ENCODE data around the gene DAB1. TPM values are rescaled to one million over a fixed set of nuclear protein-coding genes. Genes with fewer than 3 reads are reported as not detected.

Gene DAB1
- total RNA-seq, 1 experiment from 2014 or later, result not detected

DNA sequence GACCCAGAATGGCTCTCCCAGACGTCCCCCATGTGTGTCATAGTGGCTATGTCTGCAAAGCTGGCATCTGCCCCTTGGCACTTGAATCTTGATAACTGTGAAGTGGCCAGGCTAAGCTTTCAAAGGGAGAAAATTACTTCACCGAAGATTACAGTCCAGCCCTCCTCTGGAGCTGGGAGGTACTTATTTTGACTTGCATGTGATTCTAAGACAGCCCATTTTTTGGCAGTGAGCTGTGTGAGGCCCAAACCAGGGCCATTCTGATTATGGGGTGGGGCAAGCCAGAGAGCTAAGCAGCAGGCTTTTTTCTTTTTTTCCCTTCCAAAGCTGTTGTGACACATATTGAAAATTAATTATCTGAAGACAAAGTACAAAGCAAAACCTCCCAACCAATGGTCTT is 415.9 kb downstream of the DAB1 start (continued):
- TF ChIP-seq, protein P1, sequence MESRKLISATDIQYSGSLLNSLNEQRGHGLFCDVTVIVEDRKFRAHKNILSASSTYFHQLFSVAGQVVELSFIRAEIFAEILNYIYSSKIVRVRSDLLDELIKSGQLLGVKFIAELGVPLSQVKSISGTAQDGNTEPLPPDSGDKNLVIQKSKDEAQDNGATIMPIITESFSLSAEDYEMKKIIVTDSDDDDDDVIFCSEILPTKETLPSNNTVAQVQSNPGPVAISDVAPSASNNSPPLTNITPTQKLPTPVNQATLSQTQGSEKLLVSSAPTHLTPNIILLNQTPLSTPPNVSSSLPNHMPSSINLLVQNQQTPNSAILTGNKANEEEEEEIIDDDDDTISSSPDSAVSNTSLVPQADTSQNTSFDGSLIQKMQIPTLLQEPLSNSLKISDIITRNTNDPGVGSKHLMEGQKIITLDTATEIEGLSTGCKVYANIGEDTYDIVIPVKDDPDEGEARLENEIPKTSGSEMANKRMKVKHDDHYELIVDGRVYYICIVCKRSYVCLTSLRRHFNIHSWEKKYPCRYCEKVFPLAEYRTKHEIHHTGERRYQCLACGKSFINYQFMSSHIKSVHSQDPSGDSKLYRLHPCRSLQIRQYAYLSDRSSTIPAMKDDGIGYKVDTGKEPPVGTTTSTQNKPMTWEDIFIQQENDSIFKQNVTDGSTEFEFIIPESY (IDR thresholded peaks at IDR 0.05; ENCODE audit: extremely low read depth, insufficient replicate concordance, low read length), result no peak
- TF ChIP-seq CBX3 (IDR thresholded peaks at IDR 0.05; ENCODE audit: low read depth) (no peak), YY1 (IDR thresholded peaks at IDR 0.05; ENCODE audit: extremely low read depth, insufficient replicate concordance, low read depth, low read length) (no peak), ZFX (IDR thresholded peaks at IDR 0.05) (no peak)
- TF ChIP-seq, protein P2, sequence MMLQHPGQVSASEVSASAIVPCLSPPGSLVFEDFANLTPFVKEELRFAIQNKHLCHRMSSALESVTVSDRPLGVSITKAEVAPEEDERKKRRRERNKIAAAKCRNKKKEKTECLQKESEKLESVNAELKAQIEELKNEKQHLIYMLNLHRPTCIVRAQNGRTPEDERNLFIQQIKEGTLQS (IDR thresholded peaks at IDR 0.05), result no peak

DNA sequence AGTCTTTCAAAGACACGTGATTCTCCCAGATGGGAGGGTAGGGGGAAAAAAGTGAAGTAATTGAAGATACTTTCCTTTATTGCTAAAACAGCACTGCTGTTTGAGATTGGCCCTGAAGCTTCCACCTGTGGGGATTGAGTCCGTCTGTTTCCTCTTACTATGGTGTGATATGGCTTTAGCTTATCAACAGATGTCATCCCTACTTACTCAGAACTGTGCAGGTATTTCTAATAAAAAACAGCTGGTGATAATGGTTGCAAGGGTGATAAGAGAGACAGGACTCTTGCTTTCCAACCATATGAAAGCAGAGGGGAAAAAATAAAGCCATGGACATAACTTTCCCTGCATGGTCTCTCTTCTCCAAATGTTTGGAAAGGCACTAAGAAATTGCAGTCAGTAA is 416.4 kb downstream of the DAB1 start:
- Histone ChIP-seq H3K27ac (ENCODE audit: low read depth, low read length) (no peak overlapping the region), H3K9me3 (ENCODE audit: control insufficient read depth in 1 of 2, insufficient read depth in 1 of 2, low read depth in 1 of 2, low read length in 2 of 2) (no peaks in the 10 kb centered on the region), H3K9me2 (ENCODE audit: insufficient read depth) (no peaks in the 10 kb centered on the region), H3K79me2 (ENCODE audit: insufficient read depth, low read length) (no peaks in the 10 kb centered on the region), H3K4me3 (replicated peaks in 1 of 2; ENCODE audit: low read depth in 1 of 2, low read length in 2 of 2) (no peak overlapping the region), H3K9ac (ENCODE audit: low read length) (no peak overlapping the region), H2AFZ (ENCODE audit: low read depth, low read length, poor library complexity, severe bottlenecking) (no peak overlapping the region), H3K36me3 (ENCODE audit: control insufficient read depth in 1 of 2, insufficient read depth in 2 of 2, low read length in 2 of 2) (no peaks in the 10 kb centered on the region), H3K27me3 (ENCODE audit: insufficient read depth, low read length) (peaks cover 4% of the 10 kb centered on the region; the same call in 1 of the 2 replicates), H4K20me1 (ENCODE audit: insufficient read depth) (no peaks in the 10 kb centered on the region), H3K4me1 (ENCODE audit: control insufficient read depth in 1 of 2, insufficient read depth in 2 of 2, low read length in 2 of 2) (no peaks in the 10 kb centered on the region), H3K4me2 (ENCODE audit: low read length) (no peak overlapping the region)
- RAD21 ChIA-PET (ENCODE audit: low non-redundant PET in 1 of 2, low total read pairs in 2 of 2, uncharacterized antibody in 2 of 2, unreplicated experiment in 2 of 2), result no interaction called here
- POLR2A ChIA-PET, result no interaction called here
- intact Hi-C loops (cut with micrococcal nuclease), result no loop called here
- no peak for TF ChIP-seq EGR1 (IDR thresholded peaks at IDR 0.05; ENCODE audit: low read depth)
- no peak for TF ChIP-seq SP1 (IDR thresholded peaks at IDR 0.05; ENCODE audit: low read depth)
- no peak for TF ChIP-seq CEBPB (IDR thresholded peaks at IDR 0.05; ENCODE audit: low read depth)
- TF ChIP-seq EZH2 (IDR thresholded peaks at IDR 0.05), result no peak
- no peak for TF ChIP-seq ZFX (IDR thresholded peaks at IDR 0.05)
- TF ChIP-seq JUND (IDR thresholded peaks at IDR 0.05), result no peak
- no peak for TF ChIP-seq RAD21 (IDR thresholded peaks at IDR 0.05; ENCODE audit: low read depth)
- TF ChIP-seq SRF (IDR thresholded peaks at IDR 0.05; ENCODE audit: low read depth), result no peak
- TF ChIP-seq, protein P3, sequence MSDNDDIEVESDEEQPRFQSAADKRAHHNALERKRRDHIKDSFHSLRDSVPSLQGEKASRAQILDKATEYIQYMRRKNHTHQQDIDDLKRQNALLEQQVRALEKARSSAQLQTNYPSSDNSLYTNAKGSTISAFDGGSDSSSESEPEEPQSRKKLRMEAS (IDR thresholded peaks at IDR 0.05), result no peak
- no peak for TF ChIP-seq ZNF274 (IDR thresholded peaks at IDR 0.05; ENCODE audit: low read depth, low read length)
- TF ChIP-seq TCF7L2 (IDR thresholded peaks at IDR 0.05; ENCODE audit: borderline replicate concordance, extremely low read depth, insufficient read depth, insufficient read length), result no peak
- BruUV-seq (replicated peaks), result no TSS peak
- CTCF ChIA-PET, result no interaction called here
- DNase-seq (ENCODE audit: low read depth, low spot score) (no peak), ATAC-seq (no peak)

Data from HCT116 (cell line).